Endothelial cell (in vitro differentiated cells): ENCODE measurements around the gene CD47. TPM values are rescaled to one million over a fixed set of nuclear protein-coding genes. Genes with fewer than 3 reads are reported as not detected.

ENCODE experiments used
- DNase-seq: peaks from one replicate; pipeline ENCODE4 v3.0.0; 2021; ENCODE audit warnings: low spot score
- H3K27ac Mint-ChIP-seq: one replicate; pipeline ENCODE4 v1.8.0; 2021; ENCODE audit warnings: mixed read lengths, inconsistent platforms; ENCODE audit not compliant: unreplicated experiment
- H3K27me3 Mint-ChIP-seq: one replicate; pipeline ENCODE4 v1.8.0; 2021; ENCODE audit warnings: mild to moderate bottlenecking, moderate library complexity, mixed read lengths, inconsistent platforms; ENCODE audit not compliant: unreplicated experiment
- H3K36me3 Mint-ChIP-seq: one replicate; pipeline ENCODE4 v1.8.0; 2021; ENCODE audit warnings: mild to moderate bottlenecking, low read depth, mixed read lengths, inconsistent platforms; ENCODE audit not compliant: unreplicated experiment
- H3K4me1 Mint-ChIP-seq: one replicate; pipeline ENCODE4 v1.8.0; 2021; ENCODE audit warnings: mild to moderate bottlenecking, mixed read lengths, inconsistent platforms; ENCODE audit not compliant: unreplicated experiment
- H3K4me3 Mint-ChIP-seq: one replicate; pipeline ENCODE4 v1.8.0; 2021; ENCODE audit warnings: mild to moderate bottlenecking, mixed read lengths, inconsistent platforms; ENCODE audit not compliant: unreplicated experiment
- H3K9me3 Mint-ChIP-seq: one replicate; pipeline ENCODE4 v1.8.0; 2021; ENCODE audit warnings: mixed read lengths, inconsistent platforms; ENCODE audit not compliant: unreplicated experiment
- CTCF ChIP-seq: fragments of 200-600 bp; sonication (generic); IDR thresholded peaks from one replicate; pipeline ENCODE4 v1.5.0; 2021; ENCODE audit warnings: antibody characterized with exemption; ENCODE audit not compliant: unreplicated experiment
- total RNA-seq: library from RNA; stranded (reverse); fragmentation: NEBNext Ultra II Directional; extraction: Animal tissue kit (Norgen Biotek cat#: 25700); gene quantifications from one replicate; pipeline ENCODE4 v1.2.1, GENCODE V29; 2021; ENCODE audit not compliant: unreplicated experiment

CD47 gene
- total RNA-seq, 1 donor from 2014 or later, result 89.6 TPM

- no peak overlapping the region for H3K27ac Mint-ChIP-seq
Observed at GRCh38 chr3:108088146-108088545, 2.7 kb downstream of the CD47 start.

GRCh38 chr3:108086653-108087052 lies 4.2 kb downstream of the CD47 start:
- H3K27me3 Mint-ChIP-seq, result peaks cover 4% of the 10 kb centered on the region
- TF ChIP-seq CTCF, result no peak
- H3K36me3 Mint-ChIP-seq, result peaks cover 3% of the 10 kb centered on the region
- DNase-seq, result no peak
- no peak overlapping the region for H3K4me3 Mint-ChIP-seq
- no peak overlapping the region for H3K27ac Mint-ChIP-seq
- peaks cover 4% of the 10 kb centered on the region for H3K4me1 Mint-ChIP-seq
- H3K9me3 Mint-ChIP-seq, result no peaks in the 10 kb centered on the region

More at GRCh38 chr3:108088146-108088545, 2.7 kb downstream of the CD47 start:
- TF ChIP-seq CTCF, result no peak
- Mint-ChIP-seq H3K4me3 (no peak overlapping the region), H3K36me3 (peaks cover 7% of the 10 kb centered on the region), H3K9me3 (no peaks in the 10 kb centered on the region), H3K27me3 (peaks cover 6% of the 10 kb centered on the region), H3K4me1 (peaks cover 13% of the 10 kb centered on the region)
- DNase-seq, result no peak

- no peak overlapping the region for H3K4me3 Mint-ChIP-seq
- H3K36me3 Mint-ChIP-seq, result no peaks in the 10 kb centered on the region
- no peak for DNase-seq
- H3K9me3 Mint-ChIP-seq, result no peaks in the 10 kb centered on the region
- no peak for TF ChIP-seq CTCF
- no peak overlapping the region for H3K27ac Mint-ChIP-seq
- peaks cover 2% of the 10 kb centered on the region for H3K4me1 Mint-ChIP-seq
- H3K27me3 Mint-ChIP-seq, result peaks cover 3% of the 10 kb centered on the region
Observed at GRCh38 chr3:108085810-108086350, 5.0 kb downstream of the CD47 start.

GRCh38 chr3:108085370-108085769 lies 5.5 kb downstream of the CD47 start:
- Mint-ChIP-seq H3K36me3 (no peaks in the 10 kb centered on the region), H3K27ac (no peak overlapping the region), H3K4me3 (no peak overlapping the region), H3K27me3 (peaks cover 3% of the 10 kb centered on the region), H3K4me1 (peaks cover 2% of the 10 kb centered on the region), H3K9me3 (no peaks in the 10 kb centered on the region)
- DNase-seq, result no peak
- no peak for TF ChIP-seq CTCF

- no peak for DNase-seq
- Mint-ChIP-seq H3K4me3 (no peak overlapping the region), H3K27ac (no peak overlapping the region), H3K36me3 (no peaks in the 10 kb centered on the region), H3K4me1 (no peaks in the 10 kb centered on the region), H3K9me3 (no peaks in the 10 kb centered on the region), H3K27me3 (no peaks in the 10 kb centered on the region)
- TF ChIP-seq CTCF, result no peak
Observed at GRCh38 chr3:108079877-108080276, 11.0 kb downstream of the CD47 start.
